Chondrocyte (in vitro differentiated cells): ENCODE measurements around the gene RNU5D-1. TPM values are rescaled to one million over a fixed set of nuclear protein-coding genes. Genes with fewer than 3 reads are reported as not detected.
"Not testable (repeated sequence)": the region's sequence is repeated elsewhere in the genome, so short reads cannot be mapped to it uniquely, and the experiment has no call there.

Experiments used
- DNase-seq: peaks from one replicate; pipeline ENCODE4 v3.0.0; 2021; ENCODE audit warnings: mixed read lengths, low spot score
- H3K27ac Mint-ChIP-seq: one replicate; pipeline ENCODE4 v1.8.0; 2021; ENCODE audit warnings: mild to moderate bottlenecking, moderate library complexity, mixed read lengths; ENCODE audit not compliant: unreplicated experiment
- H3K27me3 Mint-ChIP-seq: 2 replicates; pipeline ENCODE4 v1.8.0; 2021; ENCODE audit warnings: low read depth, mixed read lengths
- H3K36me3 Mint-ChIP-seq: 2 replicates; pipeline ENCODE4 v1.8.0; 2021; ENCODE audit warnings: low read depth, mixed read lengths
- H3K4me1 Mint-ChIP-seq: 2 replicates; pipeline ENCODE4 v1.8.0; 2021; ENCODE audit warnings: low read depth, mild to moderate bottlenecking, mixed read lengths
- H3K4me3 Mint-ChIP-seq: one replicate; pipeline ENCODE4 v1.8.0; 2021; ENCODE audit warnings: mild to moderate bottlenecking, moderate library complexity, mixed read lengths; ENCODE audit not compliant: unreplicated experiment
- H3K9me3 Mint-ChIP-seq: 2 replicates; pipeline ENCODE4 v1.8.0; 2021; ENCODE audit warnings: low read depth, mixed read lengths
- CTCF ChIP-seq: fragments of 200-600 bp; sonication (generic); IDR thresholded peaks from 2 replicates; pipeline ENCODE4 v1.5.0; 2021; ENCODE audit warnings: antibody characterized with exemption, mild to moderate bottlenecking, moderate library complexity
- total RNA-seq: library from RNA; stranded (reverse); gene quantifications from 3 replicates; pipeline ENCODE4 v1.2.1, GENCODE V29; 2021

RNU5D-1 gene
- total RNA-seq, 1 donor from 2014 or later, result not detected

GRCh38 chr1:44739307-44740178 is 8.6 kb upstream of the RNU5D-1 start, which contains the start of gene KIF2C:
TSS of gene KIF2C (plus strand) at chr1:44739837. CDS start at chr1:44739933, 96 bp downstream.
- DNase-seq, result peak; percentile 98
- peak within 1 kb of the TSS; percentile 97 for H3K27ac Mint-ChIP-seq
- H3K36me3 Mint-ChIP-seq, result no peaks in the 10 kb centered on the region
- peak; percentile 13 for TF ChIP-seq CTCF
- H3K4me1 Mint-ChIP-seq, result peaks cover 15% of the 10 kb centered on the region
- no peaks in the 10 kb centered on the region for H3K27me3 Mint-ChIP-seq
- peak within 1 kb of the TSS; percentile 91 for H3K4me3 Mint-ChIP-seq
- no peaks in the 10 kb centered on the region for H3K9me3 Mint-ChIP-seq

GRCh38 chr1:44738953-44739306 is 8.0 kb upstream of the RNU5D-1 start:
- H3K36me3 Mint-ChIP-seq, H3K9me3 Mint-ChIP-seq, H3K27me3 Mint-ChIP-seq, DNase-seq: not testable (repeated sequence)
- H3K4me3 Mint-ChIP-seq, result peak overlapping the region; percentile 91
- peak overlapping the region; percentile 97 for H3K27ac Mint-ChIP-seq
- H3K4me1 Mint-ChIP-seq, result peaks cover 15% of the 10 kb centered on the region

GRCh38 chr1:44735992-44736391 is 5.0 kb upstream of the RNU5D-1 start:
- H3K4me3 Mint-ChIP-seq, result no peak overlapping the region
- no peak for TF ChIP-seq CTCF
- DNase-seq, result no peak
- no peak overlapping the region for H3K27ac Mint-ChIP-seq
- no peaks in the 10 kb centered on the region for H3K27me3 Mint-ChIP-seq
- peaks cover 26% of the 10 kb centered on the region for H3K4me1 Mint-ChIP-seq
- H3K36me3 Mint-ChIP-seq, result no peaks in the 10 kb centered on the region
- H3K9me3 Mint-ChIP-seq, result no peaks in the 10 kb centered on the region

- Mint-ChIP-seq H3K9me3 (no peaks in the 10 kb centered on the region), H3K36me3 (no peaks in the 10 kb centered on the region), H3K27ac (peak overlapping the region; percentile 52), H3K4me1 (peaks cover 25% of the 10 kb centered on the region), H3K4me3 (no peak overlapping the region), H3K27me3 (no peaks in the 10 kb centered on the region)
- DNase-seq, result no peak
- TF ChIP-seq CTCF, result no peak
Observed at GRCh38 chr1:44733784-44734183, 2.8 kb upstream of the RNU5D-1 start.

- peaks cover 25% of the 10 kb centered on the region for H3K4me1 Mint-ChIP-seq
- no peaks in the 10 kb centered on the region for H3K27me3 Mint-ChIP-seq
- no peak for TF ChIP-seq CTCF
- no peak overlapping the region for H3K4me3 Mint-ChIP-seq
- H3K36me3 Mint-ChIP-seq, result no peaks in the 10 kb centered on the region
- peak overlapping the region; percentile 52 for H3K27ac Mint-ChIP-seq
- H3K9me3 Mint-ChIP-seq, result no peaks in the 10 kb centered on the region
- no peak for DNase-seq
Observed at GRCh38 chr1:44733365-44733764, 2.4 kb upstream of the RNU5D-1 start.
